K562 (cell line): Measurements from ENCODE around the gene SOX12. TPM values are rescaled to one million over a fixed set of nuclear protein-coding genes. Genes with fewer than 3 reads are reported as not detected.
A peak's percentile ranks its signal among the peaks of the same experiment; 100 is the strongest.

Source experiments
- BCOR ChIP-seq: fragments of 450-650 bp; IDR thresholded peaks from 2 replicates; pipeline ENCODE4 v1.6.1; 2016
- CBX2 ChIP-seq: fragments of 200-600 bp; sonication (generic); IDR thresholded peaks from one replicate; pipeline ENCODE4 v1.6.1; 2012; ENCODE audit warnings: mild to moderate bottlenecking, low read length, inconsistent platforms; ENCODE audit not compliant: insufficient read depth, poor library complexity, severe bottlenecking
- CC2D1A ChIP-seq: fragments of 450-650 bp; IDR thresholded peaks from 2 replicates; pipeline ENCODE4 v1.6.1; 2017; ENCODE audit warnings: mild to moderate bottlenecking
- CCNT2 ChIP-seq: IDR thresholded peaks from 2 replicates; pipeline ENCODE4 v1.6.1; 2011; ENCODE audit warnings: borderline replicate concordance, low read depth, mild to moderate bottlenecking, moderate library complexity, mixed read lengths, low read length; ENCODE audit not compliant: insufficient read length; ENCODE audit errors: extremely low read depth
- MAFG ChIP-seq: fragments of 450-650 bp; conservative IDR thresholded peaks from 2 replicates; pipeline ENCODE4 v1.6.1; 2016; ENCODE audit warnings: missing genetic modification characterization, missing compliant biosample characterization
- MBD1 ChIP-seq: fragments of 250-450 bp; sonication (Bioruptor Pico); IDR thresholded peaks from 2 replicates; pipeline ENCODE4 v1.8.0; 2022; ENCODE audit warnings: inconsistent platforms
- NFRKB ChIP-seq: fragments of 450-650 bp; IDR thresholded peaks from 2 replicates; pipeline ENCODE4 v1.6.1; 2016; ENCODE audit warnings: low read depth
- REST ChIP-seq, 2 experiments: fragments of 450-650 bp; formaldehyde crosslinking in 1 of 2; IDR thresholded peaks; 2 replicates each; pipeline versions ENCODE4 v1.4.0 to v1.6.1; 2014 to 2020; ENCODE audit warnings: mild to moderate bottlenecking in 2 of 2, borderline replicate concordance in 1 of 2, low read depth in 1 of 2
- TAF1 ChIP-seq: IDR thresholded peaks from 2 replicates; pipeline ENCODE4 v1.6.1; 2011; ENCODE audit warnings: mild to moderate bottlenecking, low read length, moderate library complexity; ENCODE audit not compliant: insufficient read depth, control insufficient read depth, severe bottlenecking; ENCODE audit errors: extremely low read depth
- TCF3 ChIP-seq: sonication (generic); formaldehyde crosslinking; IDR thresholded peaks from 2 replicates; pipeline ENCODE4 v1.4.0; 2020; ENCODE audit warnings: mild to moderate bottlenecking, missing genetic modification reagents
- YBX1 ChIP-seq: fragments of 450-650 bp; IDR thresholded peaks from 2 replicates; pipeline ENCODE4 v1.7.1; 2016; ENCODE audit warnings: mild to moderate bottlenecking
- ZNF41 ChIP-seq: fragments of 250-450 bp; sonication (Bioruptor Pico); conservative IDR thresholded peaks from 2 replicates; pipeline ENCODE4 v1.4.0; 2020; ENCODE audit warnings: mild to moderate bottlenecking
- ZNF444 ChIP-seq: fragments of 250-450 bp; sonication (Bioruptor Pico); IDR thresholded peaks from 2 replicates; pipeline ENCODE4 v1.4.0; 2020; ENCODE audit warnings: mild to moderate bottlenecking, moderate library complexity
- polyA plus RNA-seq, 8 experiments: library from polyadenylated mRNA; depleted of rRNA in 4 of 8; stranded (reverse) in 5 of 8; unstranded in 3 of 8; fragments of >200 nt; fragmentation: Nextera tagmentation in 2 of 8; fragmentation: Illumina TruSeq in 1 of 8; extraction: Ambion mirVana in 2 of 8; extraction: Trizol in 1 of 8; gene quantifications; 2 replicates each; pipeline versions ENCODE4 v1.2.1 to v1.2.3, GENCODE V29; 2011 to 2014; ENCODE audit warnings: inconsistent platforms in 1 of 8, missing spikeins in 1 of 8
- total RNA-seq, 7 experiments: library from RNA; depleted of rRNA in 6 of 7; stranded (reverse); fragments of >200 nt in 6 of 7; fragmentation: Illumina TruSeq in 2 of 7; extraction: Trizol in 2 of 7; gene quantifications; 2 replicates each; pipeline versions ENCODE4 v1.2.1 to v1.2.3, GENCODE V29; 2011 to 2021; ENCODE audit warnings: low replicate concordance in 1 of 7
- TF ChIP-seq, protein P1 (sequence below): IDR thresholded peaks from 3 replicates; pipeline ENCODE4 v1.6.1; 2011; ENCODE audit warnings: borderline replicate concordance, mild to moderate bottlenecking; ENCODE audit not compliant: insufficient read length, insufficient read depth

The SOX12 gene
- total and polyA plus RNA-seq, 9 of the 15 experiments (the other 6 are each of a cell fraction or from before 2014, with no cell fraction given) = 0.42 to 26.3 (median 2.6) TPM

GRCh38 chr20:290084-290831 lies 35.1 kb upstream of the SOX12 start, which contains the start of gene C20orf96 (continued):
- TF ChIP-seq REST (IDR thresholded peaks at IDR 0.05; ENCODE audit: borderline replicate concordance) (no peak), REST (CRISPR knock-in tag; IDR thresholded peaks at IDR 0.05; ENCODE audit: low read depth) (no peak), TCF3 (no peak), YBX1 (no peak), MBD1 (no peak), CBX2 (no peak), MAFG (no peak), NFRKB (no peak), BCOR (no peak), CCNT2 (no peak), CC2D1A (no peak), ZNF41 (no peak), ZNF444 (CRISPR knock-in tag) (no peak), TAF1 (peak; percentile 26)
- TF ChIP-seq, protein P1, sequence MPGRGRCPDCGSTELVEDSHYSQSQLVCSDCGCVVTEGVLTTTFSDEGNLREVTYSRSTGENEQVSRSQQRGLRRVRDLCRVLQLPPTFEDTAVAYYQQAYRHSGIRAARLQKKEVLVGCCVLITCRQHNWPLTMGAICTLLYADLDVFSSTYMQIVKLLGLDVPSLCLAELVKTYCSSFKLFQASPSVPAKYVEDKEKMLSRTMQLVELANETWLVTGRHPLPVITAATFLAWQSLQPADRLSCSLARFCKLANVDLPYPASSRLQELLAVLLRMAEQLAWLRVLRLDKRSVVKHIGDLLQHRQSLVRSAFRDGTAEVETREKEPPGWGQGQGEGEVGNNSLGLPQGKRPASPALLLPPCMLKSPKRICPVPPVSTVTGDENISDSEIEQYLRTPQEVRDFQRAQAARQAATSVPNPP = no peak
